Keratinocyte (primary cell): ENCODE data around the gene TTYH1. TPM values are rescaled to one million over a fixed set of nuclear protein-coding genes. Genes with fewer than 3 reads are reported as not detected.

Source experiments
- DNase-seq: peaks from one replicate; pipeline ENCODE4 v3.0.0-alpha.2; 2011; ENCODE audit warnings: low read depth, missing footprints, low spot score
- FAIRE-seq: peaks from 2 replicates; lab custom pipeline; 2011; peaks lifted over from hg19 to GRCh38; lab: Jason Lieb, UNC
- H2AFZ ChIP-seq: 2 replicates; pipeline ENCODE4 v1.6.0; 2012; ENCODE audit warnings: low read length, control low read depth, inconsistent platforms; ENCODE audit not compliant: control insufficient read depth
- H3K27ac ChIP-seq: 2 replicates; pipeline ENCODE4 v1.5.1; 2011; ENCODE audit warnings: low read length; ENCODE audit not compliant: control insufficient read depth, insufficient read depth
- H3K27me3 ChIP-seq: 3 replicates; pipeline ENCODE4 v1.6.0; 2011; ENCODE audit warnings: low read length; ENCODE audit not compliant: control insufficient read depth, insufficient read depth; ENCODE audit errors: extremely low read depth
- H3K36me3 ChIP-seq, 2 experiments: 2 replicates in 1 of 2; 3 replicates in 1 of 2; pipeline ENCODE4 v1.5.1; 2011; ENCODE audit warnings: low read length in 2 of 2, mild to moderate bottlenecking in 1 of 2; ENCODE audit not compliant: control insufficient read depth in 2 of 2, insufficient read depth in 2 of 2; ENCODE audit errors: extremely low read depth in 1 of 2
- H3K4me1 ChIP-seq: 3 replicates; pipeline ENCODE4 v1.5.1; 2011; ENCODE audit warnings: low read length; ENCODE audit not compliant: control insufficient read depth, insufficient read depth; ENCODE audit errors: extremely low read depth
- H3K4me2 ChIP-seq: 3 replicates; pipeline ENCODE4 v1.6.0; 2011; ENCODE audit warnings: low read depth, low read length; ENCODE audit not compliant: control insufficient read depth, insufficient read depth; ENCODE audit errors: extremely low read depth
- H3K4me3 ChIP-seq, 3 experiments: fragments of 200-600 bp in 1 of 3; sonication (generic) in 1 of 3; 2 replicates in 2 of 3; 3 replicates in 1 of 3; pipeline ENCODE4 v1.5.1; 2011 to 2016; ENCODE audit warnings: low read length in 3 of 3, mild to moderate bottlenecking in 3 of 3, control low read depth in 2 of 3, inconsistent platforms in 1 of 3, low read depth in 1 of 3, mixed read lengths in 1 of 3, mixed run types in 1 of 3, moderate library complexity in 1 of 3; ENCODE audit not compliant: control insufficient read depth in 2 of 3, insufficient read depth in 2 of 3; ENCODE audit errors: extremely low read depth in 1 of 3
- H3K79me2 ChIP-seq: 2 replicates; pipeline ENCODE4 v1.6.0; 2012; ENCODE audit warnings: low read length; ENCODE audit not compliant: control insufficient read depth, insufficient read depth
- H3K9ac ChIP-seq: 3 replicates; pipeline ENCODE4 v1.6.0; 2011; ENCODE audit warnings: low read length; ENCODE audit not compliant: control insufficient read depth, insufficient read depth; ENCODE audit errors: extremely low read depth
- H3K9me1 ChIP-seq: 3 replicates; pipeline ENCODE4 v1.6.0; 2011; ENCODE audit warnings: low read length; ENCODE audit not compliant: control insufficient read depth, insufficient read depth; ENCODE audit errors: extremely low read depth
- H3K9me3 ChIP-seq: 2 replicates; pipeline ENCODE4 v1.5.1; 2012; ENCODE audit warnings: low read depth, low read length; ENCODE audit not compliant: control insufficient read depth
- H4K20me1 ChIP-seq: 3 replicates; pipeline ENCODE4 v1.6.0; 2011; ENCODE audit warnings: low read length; ENCODE audit not compliant: control insufficient read depth, insufficient read depth; ENCODE audit errors: extremely low read depth
- EZH2 ChIP-seq: IDR thresholded peaks from one replicate; pipeline ENCODE4 v1.6.1; 2012; ENCODE audit warnings: inconsistent platforms, mild to moderate bottlenecking, low read length, moderate library complexity
- dilution Hi-C: fragments of 300-500 bp; cut with MboI; formaldehyde crosslinking; loops from one replicate; pipeline ENCODE4 v1.7.0; 2020; ENCODE audit warnings: low sequenced_read_pairs; ENCODE audit not compliant: extremely low pct_ligation_motif_present
- polyA plus RNA-seq, 5 experiments: library from polyadenylated mRNA; depleted of rRNA in 3 of 5; stranded (reverse) in 3 of 5; stranded (forward) in 1 of 5; unstranded in 1 of 5; fragments of >200 nt; gene quantifications; 1 replicate in 1 of 5; 2 replicates in 3 of 5; 3 replicates in 1 of 5; pipeline versions ENCODE4 v1.2.1 to v1.2.3, GENCODE V29; 2011 to 2012; ENCODE audit warnings: missing spikeins in 2 of 5, low read depth in 1 of 5, low replicate concordance in 1 of 5
- TF ChIP-seq, protein P1 (sequence below), 3 experiments: IDR thresholded peaks in 1 of 3; conservative IDR thresholded peaks in 1 of 3; optimal IDR thresholded peaks in 1 of 3; 2 replicates in 2 of 3; 3 replicates in 1 of 3; pipeline versions ENCODE3 to v1.5.1; 2011; ENCODE audit warnings: low read length in 3 of 3, mild to moderate bottlenecking in 3 of 3, moderate library complexity in 2 of 3, control low read depth in 1 of 3, inconsistent platforms in 1 of 3; ENCODE audit not compliant: insufficient read depth in 2 of 3; ENCODE audit errors: extremely low read depth in 1 of 3

The TTYH1 gene
- polyA plus RNA-seq, 1 donor (not counting 4 experiments of a cell fraction or from before 2014, with no cell fraction given), result 0.13 TPM

DNA sequence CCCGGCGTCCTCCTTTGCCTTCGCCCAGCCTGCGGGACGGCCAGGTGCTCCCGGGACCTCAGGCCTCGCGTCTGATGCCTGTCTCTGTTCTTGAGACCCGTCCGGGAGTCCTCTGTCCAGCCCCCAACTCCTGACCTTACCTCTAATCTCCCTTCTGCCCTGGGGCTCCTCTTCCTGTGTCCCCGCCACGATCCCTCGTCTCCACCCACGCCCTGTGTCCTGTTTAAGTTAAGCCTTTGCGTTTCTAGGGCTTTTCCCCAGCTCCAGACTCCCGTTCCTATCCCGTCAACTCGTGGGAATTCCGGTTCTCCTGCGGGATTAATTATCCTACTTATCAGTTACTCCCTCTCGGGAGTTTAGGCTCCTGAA is 34.4 kb downstream of the TTYH1 start:
- H3K36me3 ChIP-seq, result peaks cover 32 to 40% of the 10 kb centered on the region in 2 experiments
- FAIRE-seq (no peak), DNase-seq (no peak)
- no peaks in the 10 kb centered on the region for H3K27me3 ChIP-seq
- H3K9me1 ChIP-seq, result peaks cover 2% of the 10 kb centered on the region
- H3K79me2 ChIP-seq, result peaks cover 80% of the 10 kb centered on the region
- peak overlapping the region; percentile 97 for H3K27ac ChIP-seq
- peaks cover 27% of the 10 kb centered on the region for H3K4me1 ChIP-seq
- peaks cover 19% of the 10 kb centered on the region for H4K20me1 ChIP-seq
- H3K4me3 ChIP-seq, result peak overlapping the region; percentile 91 to 99 (median 96)
- no peak overlapping the region for H2AFZ ChIP-seq
- dilution Hi-C loops, result no loop called here
- no peaks in the 10 kb centered on the region for H3K9me3 ChIP-seq
- peak overlapping the region; percentile 96 for H3K9ac ChIP-seq
- H3K4me2 ChIP-seq, result peak overlapping the region; percentile 88
- no peak for TF ChIP-seq EZH2
- TF ChIP-seq, protein P1, sequence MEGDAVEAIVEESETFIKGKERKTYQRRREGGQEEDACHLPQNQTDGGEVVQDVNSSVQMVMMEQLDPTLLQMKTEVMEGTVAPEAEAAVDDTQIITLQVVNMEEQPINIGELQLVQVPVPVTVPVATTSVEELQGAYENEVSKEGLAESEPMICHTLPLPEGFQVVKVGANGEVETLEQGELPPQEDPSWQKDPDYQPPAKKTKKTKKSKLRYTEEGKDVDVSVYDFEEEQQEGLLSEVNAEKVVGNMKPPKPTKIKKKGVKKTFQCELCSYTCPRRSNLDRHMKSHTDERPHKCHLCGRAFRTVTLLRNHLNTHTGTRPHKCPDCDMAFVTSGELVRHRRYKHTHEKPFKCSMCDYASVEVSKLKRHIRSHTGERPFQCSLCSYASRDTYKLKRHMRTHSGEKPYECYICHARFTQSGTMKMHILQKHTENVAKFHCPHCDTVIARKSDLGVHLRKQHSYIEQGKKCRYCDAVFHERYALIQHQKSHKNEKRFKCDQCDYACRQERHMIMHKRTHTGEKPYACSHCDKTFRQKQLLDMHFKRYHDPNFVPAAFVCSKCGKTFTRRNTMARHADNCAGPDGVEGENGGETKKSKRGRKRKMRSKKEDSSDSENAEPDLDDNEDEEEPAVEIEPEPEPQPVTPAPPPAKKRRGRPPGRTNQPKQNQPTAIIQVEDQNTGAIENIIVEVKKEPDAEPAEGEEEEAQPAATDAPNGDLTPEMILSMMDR (optimal IDR thresholded peaks at IDR 0.05 in 1 of 3, IDR thresholded peaks at IDR 0.05 in 1 of 3, conservative IDR thresholded peaks at IDR 0.05 in 1 of 3; ENCODE audit: extremely low read depth in 1 of 3, insufficient read depth in 2 of 3, low read length in 3 of 3), result no peak

- H3K9me3 ChIP-seq, result no peaks in the 10 kb centered on the region
- no peak overlapping the region for H3K4me3 ChIP-seq
- no peak overlapping the region for H3K27ac ChIP-seq
- FAIRE-seq (no peak), DNase-seq (no peak)
- peaks cover 95% of the 10 kb centered on the region for H3K79me2 ChIP-seq
- H3K9ac ChIP-seq, result peak overlapping the region; percentile 96
- TF ChIP-seq, protein P1 (optimal IDR thresholded peaks at IDR 0.05 in 1 of 3, IDR thresholded peaks at IDR 0.05 in 1 of 3, conservative IDR thresholded peaks at IDR 0.05 in 1 of 3; ENCODE audit: extremely low read depth in 1 of 3, insufficient read depth in 2 of 3, low read length in 3 of 3), result no peak
- no peak for TF ChIP-seq EZH2
- H3K9me1 ChIP-seq, result peaks cover 2% of the 10 kb centered on the region
- dilution Hi-C loops, result no loop called here
- H3K4me1 ChIP-seq, result peaks cover 27% of the 10 kb centered on the region
- peaks cover 20% of the 10 kb centered on the region for H4K20me1 ChIP-seq
- H3K36me3 ChIP-seq, result peaks cover 41 to 46% of the 10 kb centered on the region in 2 experiments
- H3K4me2 ChIP-seq, result peak overlapping the region; percentile 88
- no peak overlapping the region for H2AFZ ChIP-seq
- no peaks in the 10 kb centered on the region for H3K27me3 ChIP-seq
Measured at GRCh38 chr19:54451331-54451871, 36.1 kb downstream of the TTYH1 start.
